Hematopoietic multipotent progenitor cell treated with erythropoietin and hydrocortisone succinate and interleukin-3 and kit ligand, for 15 days (in vitro differentiated cells): Measurements from ENCODE around the gene CAVIN1.
"Not testable (repeated sequence)": the region's sequence is repeated elsewhere in the genome, so short reads cannot be mapped to it uniquely, and the experiment has no call there.

Experiments
- DNase-seq: peaks from one replicate; pipeline ENCODE4 v3.0.0-alpha.2; 2015; ENCODE audit warnings: low spot score

Gene CAVIN1

DNA sequence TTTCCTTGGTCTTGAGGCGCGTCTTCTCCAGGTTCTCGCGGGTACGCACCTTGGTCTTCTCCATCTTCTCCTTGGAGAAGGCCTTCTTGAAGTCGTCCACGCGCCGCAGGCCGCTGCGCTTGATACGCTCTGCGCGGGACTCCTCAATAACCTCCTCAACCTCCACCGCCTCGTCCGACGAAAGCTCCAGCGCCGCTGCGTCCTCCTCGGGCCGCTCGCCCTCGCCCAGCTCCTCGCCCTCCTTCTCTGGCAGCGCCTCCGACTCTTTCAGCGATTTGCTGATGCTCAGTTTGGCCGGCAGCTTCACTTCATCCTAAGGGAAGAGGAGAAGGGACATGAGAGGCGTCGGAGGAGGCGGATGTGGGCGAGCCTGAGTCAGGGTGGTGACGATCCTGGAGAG lies 18.0 kb downstream of the CAVIN1 start:
- DNase-seq = no peak

DNA sequence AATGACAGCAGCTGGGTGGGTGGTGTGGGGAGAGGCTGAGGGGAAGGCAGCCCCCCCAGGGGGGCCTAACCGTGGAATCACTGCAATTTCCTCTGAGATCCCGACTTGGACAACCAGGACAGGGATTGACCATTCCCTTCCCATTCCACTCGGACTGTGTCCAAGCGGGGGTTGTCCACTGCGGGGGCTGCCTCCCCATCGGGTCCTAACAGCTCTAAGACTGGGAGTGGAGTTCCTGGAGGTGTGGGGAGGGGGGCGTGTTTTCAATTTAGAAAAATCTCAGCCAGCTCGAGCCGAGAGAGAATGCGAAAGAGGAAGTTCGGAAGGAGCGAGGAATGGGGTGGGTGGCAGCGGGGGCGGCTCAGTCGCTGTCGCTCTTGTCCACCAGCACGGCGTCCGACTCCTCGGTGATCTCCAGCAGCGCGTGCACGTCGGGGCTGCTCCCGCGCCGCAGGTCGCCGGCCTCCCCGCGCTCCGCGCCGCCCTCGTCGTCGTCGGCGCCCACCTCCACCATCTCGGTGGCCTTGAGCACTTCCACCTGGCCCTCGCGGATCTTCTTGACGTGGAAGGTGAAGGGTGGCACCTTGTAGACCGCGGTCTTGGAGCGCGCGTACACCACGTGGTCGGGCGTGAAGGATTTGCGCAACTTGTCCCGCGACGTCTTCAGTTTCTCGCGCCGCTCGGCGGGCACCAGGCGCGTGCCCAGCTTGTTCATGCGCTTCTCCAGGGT lies 18.6 kb downstream of the CAVIN1 start:
- DNase-seq = no peak

DNA sequence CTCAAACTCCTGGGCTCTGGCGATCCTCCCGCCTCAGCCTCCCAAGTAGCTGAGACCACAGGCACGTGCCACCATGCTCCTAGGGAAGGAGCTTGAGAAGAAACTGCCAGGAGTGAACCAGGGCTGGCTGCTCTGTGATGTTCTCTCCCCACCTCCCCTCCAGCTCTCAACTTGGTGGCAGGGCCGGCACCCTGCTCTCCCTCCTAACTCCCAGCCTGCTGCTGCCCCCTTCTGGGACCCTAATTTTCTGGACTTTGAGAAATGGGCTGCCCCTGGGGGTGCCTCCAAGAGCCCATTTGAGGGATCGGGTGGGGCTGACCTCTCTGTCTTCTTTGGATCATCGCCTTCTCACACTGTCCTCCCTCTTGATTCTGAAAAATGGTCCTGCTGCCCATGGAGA lies 19.9 kb downstream of the CAVIN1 start:
- DNase-seq = no peak

DNA sequence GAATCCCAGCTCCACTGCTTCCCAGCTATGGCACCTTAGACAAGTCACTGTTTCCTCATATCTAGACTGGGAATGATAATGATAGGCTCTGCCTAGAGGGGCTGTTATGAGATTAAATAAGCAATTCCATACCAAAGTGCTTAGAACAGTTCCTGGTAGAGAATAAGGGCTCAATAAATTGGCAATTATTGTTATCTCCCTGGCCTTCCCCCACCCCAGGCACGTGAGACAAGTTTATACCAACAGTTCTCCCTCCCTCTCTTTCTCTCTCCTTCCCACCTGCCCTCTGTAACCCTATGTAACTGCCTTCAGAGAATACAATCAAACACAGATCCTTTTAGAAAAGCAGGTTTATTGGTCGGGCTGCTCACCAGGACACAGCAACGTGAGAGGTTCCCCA lies 20.9 kb downstream of the CAVIN1 start:
- DNase-seq = no peak

DNA sequence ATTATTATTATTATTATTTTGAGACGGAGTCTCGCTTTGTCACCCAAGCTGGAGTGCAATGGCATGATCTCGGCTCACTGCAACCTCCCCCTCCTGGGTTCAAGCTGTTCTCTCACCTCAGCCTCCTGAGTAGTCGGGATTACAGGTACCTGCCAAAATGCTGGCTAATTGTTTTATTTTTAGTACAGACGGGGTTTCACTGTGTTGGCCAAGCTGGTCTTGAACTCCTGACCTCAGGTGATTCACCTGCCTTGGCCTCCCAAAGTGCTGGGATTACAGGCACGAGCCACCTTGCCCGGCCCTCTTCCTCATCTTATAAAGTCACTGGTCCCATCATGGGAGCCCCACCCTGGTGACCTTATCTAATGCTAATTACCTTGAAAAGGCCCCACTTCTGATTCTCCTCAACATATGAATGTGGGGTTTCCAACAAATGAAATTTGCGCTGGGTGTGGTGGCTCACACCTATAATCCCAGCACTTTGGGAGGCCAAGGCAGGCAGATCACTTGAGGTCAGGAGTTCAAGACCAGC lies 22.1 kb downstream of the CAVIN1 start:
- not testable (repeated sequence) for DNase-seq

DNA sequence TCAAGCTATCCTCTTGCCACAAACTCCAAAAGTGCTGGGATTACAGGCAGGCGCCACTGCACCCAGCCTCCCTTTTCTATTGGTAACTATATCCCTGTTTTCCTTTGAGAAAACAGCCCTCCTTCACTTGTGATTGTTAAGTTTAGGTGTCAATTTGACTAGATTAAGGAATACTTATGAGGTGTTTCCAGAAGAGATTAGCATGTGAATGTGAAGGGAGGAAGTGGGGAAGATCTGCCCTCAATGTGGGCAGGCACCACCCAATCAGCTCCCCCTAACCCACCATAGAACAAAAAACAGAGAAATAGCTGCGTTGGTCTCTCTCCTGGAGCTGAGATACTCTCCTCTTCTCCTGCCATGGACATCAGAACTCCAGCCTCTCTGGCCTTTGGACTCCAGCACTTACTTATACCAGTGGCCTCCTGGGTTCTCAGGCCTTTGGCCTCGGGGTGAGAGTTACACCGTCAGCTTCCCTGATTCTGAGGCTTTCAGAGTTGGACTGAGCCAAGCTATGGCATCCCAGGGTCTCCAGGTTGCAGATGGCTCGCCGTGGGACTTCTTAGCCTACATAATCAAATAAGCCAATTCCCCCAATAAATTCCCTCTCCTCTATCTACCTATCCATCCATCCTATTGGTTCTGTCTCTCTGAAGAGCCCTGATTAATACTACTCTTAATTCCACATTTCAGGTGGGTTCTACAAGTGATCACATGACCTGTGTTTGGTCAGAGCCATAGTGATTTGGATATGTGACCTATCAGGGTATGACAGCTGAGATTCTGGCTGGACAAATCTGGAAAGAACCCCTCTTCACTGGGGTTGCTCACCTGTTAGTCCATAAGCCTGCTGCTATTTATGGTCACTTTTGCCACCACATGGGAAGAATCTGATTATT lies 22.9 kb downstream of the CAVIN1 start:
- DNase-seq = no peak

DNA sequence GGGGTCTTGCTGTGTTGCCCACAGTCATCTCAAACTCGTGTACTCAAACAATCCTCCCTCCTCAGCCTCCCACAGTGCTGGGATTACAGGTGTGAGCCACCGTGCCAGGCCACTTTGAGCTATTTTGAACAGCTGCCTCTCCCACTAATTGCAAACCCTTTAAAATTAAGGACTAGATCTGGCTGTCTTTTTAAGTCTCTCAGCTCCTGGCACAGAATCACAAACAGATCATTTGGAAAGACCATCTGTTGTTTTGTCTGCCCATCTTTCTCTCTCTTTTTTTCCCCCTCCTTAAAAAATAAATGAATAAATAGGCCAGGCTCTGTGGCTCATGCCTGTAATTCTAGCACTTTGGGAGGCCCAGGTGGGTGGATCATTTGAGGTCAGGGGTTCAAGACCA lies 23.9 kb downstream of the CAVIN1 start:
- no peak for DNase-seq

DNA sequence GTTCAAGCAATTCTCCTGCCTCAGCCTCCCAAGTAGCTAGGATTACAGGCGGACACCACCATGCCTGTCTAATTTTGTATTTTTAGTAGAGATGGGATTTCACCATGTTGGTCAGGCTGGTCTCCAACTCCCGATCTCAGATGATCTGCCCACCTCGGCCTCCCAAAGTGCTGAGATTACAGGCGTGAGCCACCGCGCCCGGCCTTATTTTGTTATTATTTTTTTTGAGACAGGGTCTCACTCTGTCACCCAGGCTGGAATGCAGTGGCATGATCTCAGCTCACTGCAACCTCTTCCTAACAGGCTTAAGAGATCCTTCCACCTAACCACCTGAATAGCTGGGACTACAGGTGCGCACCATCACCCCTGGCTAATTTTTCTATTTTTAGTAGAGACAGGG lies 27.5 kb downstream of the CAVIN1 start:
- not testable (repeated sequence) for DNase-seq

DNA sequence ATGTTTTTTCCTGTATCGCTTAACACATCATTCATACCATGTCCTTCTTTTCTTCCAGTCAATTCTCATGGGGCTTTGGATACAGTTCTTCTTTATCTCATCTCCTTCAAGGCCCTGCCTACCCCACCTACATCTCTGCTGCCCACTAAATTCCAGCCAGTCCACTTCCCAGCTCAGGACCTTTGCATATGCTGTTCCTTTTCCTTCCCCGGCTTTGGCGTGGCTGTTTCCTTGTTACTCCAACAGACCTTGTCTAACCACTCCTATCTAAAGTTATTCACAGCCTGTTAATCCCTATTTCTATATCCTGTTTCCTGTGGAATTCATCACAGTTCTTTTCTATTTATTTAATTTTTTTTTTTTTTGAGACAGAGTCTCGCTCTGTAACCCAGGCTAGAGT lies 28.2 kb downstream of the CAVIN1 start:
- no peak for DNase-seq

DNA sequence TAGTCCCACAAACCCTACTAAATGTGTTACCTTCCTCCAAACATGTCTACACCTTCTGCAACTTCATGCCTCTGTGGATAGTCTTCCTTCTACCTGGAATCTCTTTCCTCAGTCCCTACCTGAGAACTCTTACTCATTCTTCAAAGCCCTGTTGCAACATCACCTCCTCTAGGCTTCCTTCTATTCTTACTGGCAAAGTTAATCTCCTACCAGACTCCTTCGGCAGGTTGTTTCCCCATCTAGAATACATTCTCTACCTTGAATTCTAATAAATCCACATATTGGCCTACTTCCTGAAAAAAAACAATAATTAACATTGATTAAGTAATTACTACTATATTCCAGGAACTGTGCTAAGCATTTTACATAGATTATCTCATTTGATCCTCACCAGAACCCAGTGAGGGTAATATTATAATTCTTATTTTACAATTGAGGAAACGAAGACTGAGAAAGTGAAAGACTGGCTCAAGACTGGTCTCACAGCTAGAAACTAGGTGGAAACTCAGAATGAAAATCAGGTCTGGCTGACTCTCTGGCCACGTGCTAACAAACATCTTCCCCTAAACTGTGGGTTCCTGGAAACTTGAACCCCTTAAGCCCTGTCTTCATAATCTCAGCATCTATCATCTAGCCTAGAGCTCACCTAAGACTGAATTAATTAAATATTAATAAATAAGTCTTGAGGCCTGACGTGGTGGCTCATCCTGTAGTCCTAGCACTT lies 30.2 kb downstream of the CAVIN1 start:
- DNase-seq = no peak

DNA sequence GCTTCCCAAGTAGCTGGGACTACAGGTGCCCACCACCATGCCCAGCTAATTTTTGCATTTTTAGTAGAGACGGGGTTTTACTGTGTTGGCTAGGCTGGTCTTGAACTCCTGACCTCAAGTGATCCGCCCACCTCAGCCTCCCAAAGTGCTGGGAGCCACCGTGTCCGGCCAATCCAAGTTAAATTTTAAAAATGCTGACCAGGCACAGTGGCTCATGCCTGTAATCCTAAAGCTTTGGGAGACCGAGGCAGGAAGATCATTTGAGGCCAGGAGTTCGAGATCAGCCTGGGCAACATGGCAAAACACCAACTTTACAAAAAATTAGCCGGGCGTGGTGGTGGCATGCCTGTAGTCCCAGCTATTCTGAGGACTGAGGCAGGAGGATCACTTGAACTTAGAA lies 31.6 kb downstream of the CAVIN1 start:
- DNase-seq = not testable (repeated sequence)

DNA sequence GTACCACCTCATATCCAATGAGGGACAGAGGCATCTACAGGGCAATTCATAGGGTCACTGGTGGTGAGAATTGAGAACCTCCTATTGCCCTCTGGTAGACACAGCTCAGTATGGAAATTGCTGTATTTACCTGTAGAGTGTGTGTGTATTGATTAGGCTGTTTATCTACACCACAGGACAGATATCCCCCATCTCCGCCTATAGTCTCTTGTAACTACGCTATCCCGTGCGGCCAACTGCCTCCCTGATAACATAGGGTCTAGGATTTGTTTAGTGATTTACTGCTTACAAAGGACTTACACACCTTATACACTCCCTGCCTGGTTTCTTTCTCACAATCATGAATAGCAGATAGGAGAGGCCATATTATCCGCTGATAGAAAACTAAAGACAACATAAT lies 33.2 kb downstream of the CAVIN1 start:
- DNase-seq = no peak

DNA sequence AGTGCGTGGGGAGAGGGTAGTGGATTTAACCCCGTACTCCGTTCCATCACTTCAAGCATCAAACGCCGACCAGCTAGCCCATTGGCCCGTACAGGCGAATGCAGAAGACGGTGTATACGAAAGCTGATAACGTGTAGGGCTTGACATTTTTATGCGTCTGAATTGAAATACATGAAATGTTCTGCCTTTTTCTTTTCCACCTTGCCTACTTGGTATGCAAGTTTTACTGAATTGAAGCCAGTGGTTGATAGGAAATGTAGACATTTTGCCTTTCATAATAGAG lies 34.0 kb downstream of the CAVIN1 start:
- no peak for DNase-seq

DNA sequence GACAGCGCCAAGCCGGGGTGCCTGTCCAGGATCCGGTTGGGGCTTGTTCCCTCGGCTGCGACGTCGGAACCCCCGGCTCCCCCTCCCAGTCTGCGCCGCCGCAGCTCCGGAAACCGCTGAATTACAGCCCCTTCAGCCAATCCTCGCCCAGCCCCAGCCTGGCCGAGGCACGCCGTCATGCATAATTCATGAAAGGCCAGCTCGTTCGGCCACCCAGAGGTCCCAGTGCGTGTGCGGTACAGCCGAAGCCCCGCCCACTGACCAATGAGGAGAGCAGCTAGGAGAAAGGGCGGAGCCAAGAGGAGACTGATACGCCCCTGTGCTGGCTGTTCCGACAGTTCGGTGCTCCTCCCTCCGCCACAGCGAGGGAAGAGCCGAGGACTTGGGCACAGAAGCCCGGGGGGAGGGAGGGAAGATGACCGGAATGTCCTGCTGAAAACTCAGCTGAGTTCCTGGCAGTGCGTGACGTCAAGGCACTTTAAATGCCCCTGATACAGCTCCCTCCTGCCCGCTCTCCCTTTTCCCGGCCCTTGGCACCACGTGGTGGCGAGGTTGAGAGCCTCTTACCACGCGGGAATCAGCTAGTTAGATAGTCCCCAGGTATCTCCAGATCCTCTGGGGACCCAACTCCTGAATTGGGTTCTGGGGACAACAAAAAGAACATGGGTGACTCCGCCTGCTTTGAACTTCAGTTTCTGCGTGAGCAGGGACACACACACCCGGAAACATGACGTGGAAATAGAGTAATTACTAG lies 34.5 kb downstream of the CAVIN1 start, which contains the start of gene STAT3:
Gene STAT3 (minus strand): TSS at position 62 of the 754 bp plus-strand sequence. CDS start 39,926 bp downstream, outside the sequence.
- DNase-seq = peak; percentile 100

DNA sequence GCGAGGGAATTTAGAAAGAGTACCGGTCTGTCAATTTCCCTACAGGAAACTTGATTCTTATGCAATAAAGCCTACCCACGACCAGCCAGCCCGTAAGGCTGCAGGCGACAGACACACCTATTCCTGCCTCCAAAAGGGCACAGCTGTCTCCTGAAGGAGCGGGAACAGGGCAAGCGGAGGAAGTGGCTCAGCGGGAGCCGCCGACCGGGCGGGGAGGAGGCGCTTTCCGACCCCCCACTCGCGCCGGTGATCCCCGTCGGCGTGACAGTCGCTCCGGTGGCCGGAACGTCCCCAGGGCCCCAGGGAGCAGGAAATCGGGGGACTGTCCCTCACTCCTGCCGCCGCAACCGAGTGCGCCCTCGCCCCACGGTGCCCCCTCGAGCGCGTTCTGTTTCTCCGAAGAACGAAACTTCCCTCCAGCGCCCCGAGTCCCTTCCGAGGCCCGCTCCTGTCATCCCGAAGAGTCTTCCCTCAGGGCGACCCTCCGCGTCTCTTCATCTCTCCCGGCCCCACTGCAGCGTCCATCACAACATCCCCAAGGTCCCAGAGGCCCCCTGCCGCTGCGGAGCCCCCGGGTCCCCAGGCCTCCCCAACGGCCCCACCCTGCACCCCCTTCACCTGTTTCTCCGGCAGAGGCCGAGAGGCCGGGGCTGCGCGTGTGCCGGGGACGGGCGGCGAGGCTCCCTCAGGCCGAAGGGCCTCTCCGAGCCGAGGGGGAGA lies 35.2 kb downstream of the CAVIN1 start:
- DNase-seq = no peak

DNA sequence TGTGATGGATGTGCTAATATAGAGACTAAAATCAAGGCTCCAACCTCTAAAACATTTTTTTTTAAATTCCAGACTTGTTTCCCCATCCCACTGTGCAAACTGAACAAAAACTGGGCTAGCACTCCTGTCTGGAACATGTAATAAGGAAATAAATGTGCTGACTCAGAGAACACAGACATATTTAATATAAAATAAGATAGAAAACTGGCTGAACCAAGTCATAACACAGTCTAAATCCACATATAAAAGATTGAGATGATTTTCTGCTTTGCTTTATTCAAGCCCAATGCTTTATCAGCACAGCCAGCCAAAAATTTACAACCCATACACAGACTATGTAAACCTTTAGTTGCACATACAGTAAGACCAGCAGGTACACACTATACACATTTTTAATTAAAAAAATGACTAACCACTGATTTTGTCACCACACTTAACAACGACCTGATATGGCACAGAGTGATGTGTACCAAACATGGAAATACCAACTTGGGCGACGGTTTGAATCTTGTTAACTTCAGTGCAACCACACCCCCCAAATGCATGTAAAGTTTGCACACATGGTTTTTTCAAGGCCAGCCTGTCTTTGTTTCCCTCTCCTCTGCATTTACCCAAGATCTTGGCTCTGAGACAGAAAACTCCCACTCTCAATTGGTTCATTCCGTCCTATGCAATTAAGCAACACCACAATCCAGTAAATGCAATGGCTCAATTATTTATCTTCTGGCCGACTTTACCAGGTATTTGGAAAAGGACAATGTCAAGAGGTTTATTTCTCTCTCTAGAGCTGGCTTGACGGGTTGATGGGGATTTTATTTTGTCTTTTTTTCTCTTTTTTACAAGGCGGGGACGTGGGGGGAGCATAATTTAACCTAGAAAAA lies 36.0 kb downstream of the CAVIN1 start:
- DNase-seq = no peak

DNA sequence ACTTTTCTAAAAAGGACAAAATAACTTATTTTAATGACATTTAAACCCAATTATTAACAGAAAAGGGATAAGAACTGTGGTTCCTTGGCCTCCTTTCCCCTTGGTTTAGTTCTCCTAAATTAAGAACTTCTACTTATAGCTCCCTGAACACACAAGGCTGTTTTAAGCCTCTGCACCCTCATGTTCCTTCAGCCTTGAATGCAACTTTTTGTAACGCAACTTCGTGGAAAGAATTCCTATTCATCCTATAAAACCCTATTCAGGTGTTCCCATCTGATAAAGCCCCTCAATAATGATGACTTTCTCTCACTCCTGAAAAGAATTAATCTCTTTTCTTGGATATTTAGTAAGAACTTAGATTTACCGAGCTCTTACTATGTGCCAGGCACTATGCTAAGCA lies 41.2 kb downstream of the CAVIN1 start:
- no peak for DNase-seq

DNA sequence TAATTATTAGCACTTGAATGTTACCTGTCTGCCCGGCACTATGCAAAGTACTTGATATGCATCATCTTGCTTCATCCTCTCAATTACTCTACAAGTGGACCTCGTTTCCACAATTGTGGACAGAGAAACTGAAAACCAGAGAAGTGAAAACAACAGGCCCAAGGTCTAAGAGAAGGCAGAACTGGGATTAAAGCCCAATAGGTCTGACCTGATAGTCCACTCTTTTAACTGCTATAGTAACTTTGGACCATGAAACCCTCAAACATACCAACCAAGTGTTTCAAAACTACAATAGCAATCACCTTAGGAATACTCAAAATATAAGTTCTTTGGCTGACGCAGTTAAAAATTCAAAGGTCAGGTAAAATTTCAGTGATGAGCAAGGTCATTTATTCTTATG lies 42.1 kb downstream of the CAVIN1 start:
- DNase-seq = no peak

DNA sequence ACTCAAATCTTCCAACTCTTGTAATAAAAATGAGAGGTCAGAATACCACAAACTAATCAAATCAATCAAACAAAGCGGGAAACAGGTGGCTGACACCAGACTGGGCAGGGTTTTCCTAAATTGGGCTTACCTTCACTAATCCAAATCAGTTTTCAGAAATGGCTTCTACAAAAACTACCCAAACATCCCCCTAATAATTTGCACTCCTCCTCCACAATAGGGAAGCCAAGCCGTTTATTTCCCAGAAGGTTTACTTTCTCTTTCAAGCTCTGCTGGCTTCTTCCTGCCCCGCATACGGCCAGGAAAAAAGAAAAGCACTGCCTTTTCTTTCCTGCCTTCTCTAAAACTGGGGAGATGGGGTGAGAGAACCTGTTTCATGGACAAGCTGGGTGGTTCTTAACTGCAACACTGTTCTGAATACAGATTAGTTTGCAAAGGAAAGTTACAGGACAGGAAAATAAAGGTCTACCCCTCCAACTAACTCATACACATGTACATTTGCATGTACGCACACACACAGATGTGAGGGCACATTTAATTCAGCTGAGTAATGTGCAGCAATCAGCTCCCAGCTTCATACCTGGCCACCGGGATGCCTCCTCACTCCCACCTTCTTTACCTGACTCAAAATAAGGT lies 44.0 kb downstream of the CAVIN1 start:
- no peak for DNase-seq
